Activated CD8-positive, alpha-beta T cell treated with anti-CD3 and anti-CD28 coated beads for 36 hours (primary cell): ENCODE measurements around the gene LAMA3. TPM values are rescaled to one million over a fixed set of nuclear protein-coding genes. Genes with fewer than 3 reads are reported as not detected.

Experiments used
- ATAC-seq: fragments of 200-7000 bp; cut with Tn5 transposase; one replicate; pipeline ENCODE4 v1.10.0; 2021; ENCODE audit warnings: mild to moderate bottlenecking, moderate library complexity
- CTCF ChIA-PET: fragments of 350-600 bp; sonication (Branson Sonifier 250); formaldehyde crosslinking; loops from one replicate; lab custom pipeline; 2021; ENCODE audit warnings: antibody characterized with exemption; lab: Charles Lee
- POLR2A ChIA-PET: fragments of 350-600 bp; sonication (Branson Sonifier 250); formaldehyde crosslinking; loops from one replicate; lab custom pipeline; 2021; ENCODE audit warnings: antibody characterized with exemption; lab: Charles Lee
- DNase-seq: peaks from one replicate; pipeline ENCODE4 v3.0.0-alpha.2; 2020
- H3K27ac Mint-ChIP-seq: one replicate; pipeline ENCODE4 v1.8.0; 2021; ENCODE audit warnings: mild to moderate bottlenecking, mixed read lengths
- H3K27me3 Mint-ChIP-seq: one replicate; pipeline ENCODE4 v1.8.0; 2021; ENCODE audit warnings: mixed read lengths
- H3K36me3 Mint-ChIP-seq: one replicate; pipeline ENCODE4 v1.8.0; 2021; ENCODE audit warnings: low read depth, mixed read lengths
- H3K4me1 Mint-ChIP-seq: one replicate; pipeline ENCODE4 v1.8.0; 2021; ENCODE audit warnings: low read depth, mixed read lengths
- H3K4me3 Mint-ChIP-seq: one replicate; pipeline ENCODE4 v1.8.0; 2021; ENCODE audit warnings: mild to moderate bottlenecking, moderate library complexity, mixed read lengths
- H3K9me3 Mint-ChIP-seq: one replicate; pipeline ENCODE4 v1.8.0; 2021; ENCODE audit warnings: mixed read lengths
- CTCF ChIP-seq: fragments of 200-600 bp; IDR thresholded peaks from one replicate; pipeline ENCODE4 v1.8.0; 2022; ENCODE audit warnings: antibody characterized with exemption, mild to moderate bottlenecking
- intact Hi-C: fragments of 100-400 bp; cut with micrococcal nuclease; formaldehyde crosslinking; loops from one replicate; pipeline ENCODE4 v1.10.0; 2022
- total RNA-seq, 2 experiments: library from RNA; stranded (reverse); gene quantifications; one replicate each; pipeline ENCODE4 v1.2.3, GENCODE V29; 2021

LAMA3 gene
- total RNA-seq, 2 experiments from 2014 or later: 0.05 TPM; not detected in 1

- ChIA-PET CTCF (interaction anchor here (1.2 to 1.6 kb wide), 2 partner anchors 15 to 31 kb away, joined by 4 to 5 read pairs; no protein-coding TSS in a partner anchor), POLR2A (no interaction called here)
- no peak for TF ChIP-seq CTCF
- Mint-ChIP-seq H3K36me3 (no peaks in the 10 kb centered on the region), H3K27me3 (no peaks in the 10 kb centered on the region), H3K27ac (no peak overlapping the region), H3K4me1 (peaks cover 36% of the 10 kb centered on the region), H3K9me3 (no peaks in the 10 kb centered on the region), H3K4me3 (no peak overlapping the region)
- DNase-seq (no peak), ATAC-seq (no peak)
- intact Hi-C loops: no loop called here
Measured at GRCh38 chr18:23887493-23887892, 198.2 kb downstream of the LAMA3 start.

GRCh38 chr18:23888881-23889280, 199.6 kb downstream of the LAMA3 start:
- H3K9me3 Mint-ChIP-seq: no peaks in the 10 kb centered on the region
- no peak overlapping the region for H3K27ac Mint-ChIP-seq
- CTCF ChIA-PET: interaction anchor here (1.6 kb wide), 1 partner anchor 30 kb away, joined by 5 read pairs; no protein-coding TSS in a partner anchor
- H3K27me3 Mint-ChIP-seq: no peaks in the 10 kb centered on the region
- DNase-seq: no peak
- ATAC-seq: no peak
- H3K4me1 Mint-ChIP-seq: peaks cover 23% of the 10 kb centered on the region
- no peaks in the 10 kb centered on the region for H3K36me3 Mint-ChIP-seq
- no peak for TF ChIP-seq CTCF
- intact Hi-C loops: no loop called here
- H3K4me3 Mint-ChIP-seq: no peak overlapping the region
- POLR2A ChIA-PET: no interaction called here

GRCh38 chr18:23889907-23890306, 200.7 kb downstream of the LAMA3 start:
- H3K4me3 Mint-ChIP-seq: no peak overlapping the region
- intact Hi-C loops: no loop called here
- H3K4me1 Mint-ChIP-seq: peaks cover 13% of the 10 kb centered on the region
- no peak overlapping the region for H3K27ac Mint-ChIP-seq
- H3K9me3 Mint-ChIP-seq: no peaks in the 10 kb centered on the region
- POLR2A ChIA-PET: interaction anchor here (0.6 to 0.7 kb wide), 2 partner anchors 11 to 176 kb away, joined by 3 to 4 read pairs; no protein-coding TSS in a partner anchor
- H3K27me3 Mint-ChIP-seq: no peaks in the 10 kb centered on the region
- H3K36me3 Mint-ChIP-seq: no peaks in the 10 kb centered on the region
- DNase-seq (no peak), ATAC-seq (no peak)
- TF ChIP-seq CTCF: no peak
- CTCF ChIA-PET: interaction anchor here (1.3 to 1.5 kb wide), 3 partner anchors 28 to 267 kb away, joined by 3 to 7 read pairs (median 4); no protein-coding TSS in a partner anchor

GRCh38 chr18:23890589-23890988, 201.3 kb downstream of the LAMA3 start:
- no peaks in the 10 kb centered on the region for H3K27me3 Mint-ChIP-seq
- POLR2A ChIA-PET: interaction anchor here (0.7 kb wide), 1 partner anchor 11 kb away, joined by 3 read pairs; no protein-coding TSS in a partner anchor
- DNase-seq: no peak
- TF ChIP-seq CTCF: no peak
- H3K9me3 Mint-ChIP-seq: no peaks in the 10 kb centered on the region
- no peaks in the 10 kb centered on the region for H3K36me3 Mint-ChIP-seq
- peaks cover 7% of the 10 kb centered on the region for H3K4me1 Mint-ChIP-seq
- CTCF ChIA-PET: interaction anchor here (1.3 to 1.5 kb wide), 3 partner anchors 28 to 268 kb away, joined by 3 to 7 read pairs (median 4); no protein-coding TSS in a partner anchor
- H3K4me3 Mint-ChIP-seq: no peak overlapping the region
- intact Hi-C loops: no loop called here
- ATAC-seq: no peak
- H3K27ac Mint-ChIP-seq: no peak overlapping the region

GRCh38 chr18:23893653-23894052, 204.4 kb downstream of the LAMA3 start:
- no peak overlapping the region for H3K27ac Mint-ChIP-seq
- no peak for ATAC-seq
- H3K9me3 Mint-ChIP-seq: no peaks in the 10 kb centered on the region
- no peaks in the 10 kb centered on the region for H3K4me1 Mint-ChIP-seq
- H3K27me3 Mint-ChIP-seq: no peaks in the 10 kb centered on the region
- H3K4me3 Mint-ChIP-seq: no peak overlapping the region
- TF ChIP-seq CTCF: no peak
- POLR2A ChIA-PET: no interaction called here
- intact Hi-C loops: no loop called here
- H3K36me3 Mint-ChIP-seq: no peaks in the 10 kb centered on the region
- no peak for DNase-seq
- CTCF ChIA-PET: interaction anchor here (2.6 kb wide), 1 partner anchor 25 kb away, joined by 13 read pairs; no protein-coding TSS in a partner anchor
